ENCODE measurements around the gene ST6GALNAC5.

ST6GALNAC5 gene

GRCh38 chr1:76940571-76941335 lies 73.5 kb downstream of the ST6GALNAC5 start:
- no peak overlapping the region for H3K4me3 Mint-ChIP-seq
- H3K36me3 Mint-ChIP-seq (ENCODE audit: low read depth): no peaks in the 10 kb centered on the region
- H3K9me3 Mint-ChIP-seq: no peaks in the 10 kb centered on the region
- TF ChIP-seq, protein P1, sequence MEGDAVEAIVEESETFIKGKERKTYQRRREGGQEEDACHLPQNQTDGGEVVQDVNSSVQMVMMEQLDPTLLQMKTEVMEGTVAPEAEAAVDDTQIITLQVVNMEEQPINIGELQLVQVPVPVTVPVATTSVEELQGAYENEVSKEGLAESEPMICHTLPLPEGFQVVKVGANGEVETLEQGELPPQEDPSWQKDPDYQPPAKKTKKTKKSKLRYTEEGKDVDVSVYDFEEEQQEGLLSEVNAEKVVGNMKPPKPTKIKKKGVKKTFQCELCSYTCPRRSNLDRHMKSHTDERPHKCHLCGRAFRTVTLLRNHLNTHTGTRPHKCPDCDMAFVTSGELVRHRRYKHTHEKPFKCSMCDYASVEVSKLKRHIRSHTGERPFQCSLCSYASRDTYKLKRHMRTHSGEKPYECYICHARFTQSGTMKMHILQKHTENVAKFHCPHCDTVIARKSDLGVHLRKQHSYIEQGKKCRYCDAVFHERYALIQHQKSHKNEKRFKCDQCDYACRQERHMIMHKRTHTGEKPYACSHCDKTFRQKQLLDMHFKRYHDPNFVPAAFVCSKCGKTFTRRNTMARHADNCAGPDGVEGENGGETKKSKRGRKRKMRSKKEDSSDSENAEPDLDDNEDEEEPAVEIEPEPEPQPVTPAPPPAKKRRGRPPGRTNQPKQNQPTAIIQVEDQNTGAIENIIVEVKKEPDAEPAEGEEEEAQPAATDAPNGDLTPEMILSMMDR (IDR thresholded peaks at IDR 0.05; ENCODE audit: unreplicated experiment in 3 of 3): no peak
- peak overlapping the region in 2 of 3 experiments; percentile 10 to 15 for H3K27ac Mint-ChIP-seq
- H3K27me3 Mint-ChIP-seq (ENCODE audit: low read depth): no peaks in the 10 kb centered on the region
- H3K4me1 Mint-ChIP-seq: peaks cover 35% of the 10 kb centered on the region

- H3K27me3 Mint-ChIP-seq (ENCODE audit: low read depth): no peaks in the 10 kb centered on the region
- TF ChIP-seq, protein P1 (IDR thresholded peaks at IDR 0.05; ENCODE audit: unreplicated experiment in 3 of 3): no peak
- no peak overlapping the region for H3K27ac Mint-ChIP-seq
- H3K4me1 Mint-ChIP-seq: peaks cover 35% of the 10 kb centered on the region
- H3K36me3 Mint-ChIP-seq (ENCODE audit: low read depth): no peaks in the 10 kb centered on the region
- no peak overlapping the region for H3K4me3 Mint-ChIP-seq
- no peaks in the 10 kb centered on the region for H3K9me3 Mint-ChIP-seq
Observed at GRCh38 chr1:76942549-76942948, 75.3 kb downstream of the ST6GALNAC5 start.

GRCh38 chr1:76944942-76945341 lies 77.7 kb downstream of the ST6GALNAC5 start:
- H3K4me3 Mint-ChIP-seq: no peak overlapping the region
- H3K27ac Mint-ChIP-seq: no peak overlapping the region
- no peaks in the 10 kb centered on the region for H3K9me3 Mint-ChIP-seq
- peaks cover 19% of the 10 kb centered on the region for H3K4me1 Mint-ChIP-seq
- TF ChIP-seq, protein P1 (IDR thresholded peaks at IDR 0.05; ENCODE audit: unreplicated experiment in 3 of 3): no peak
- no peaks in the 10 kb centered on the region for H3K27me3 Mint-ChIP-seq (ENCODE audit: low read depth)
- no peaks in the 10 kb centered on the region for H3K36me3 Mint-ChIP-seq (ENCODE audit: low read depth)

- Mint-ChIP-seq H3K27ac (no peak overlapping the region), H3K4me3 (no peak overlapping the region), H3K27me3 (ENCODE audit: low read depth) (no peaks in the 10 kb centered on the region), H3K36me3 (ENCODE audit: low read depth) (no peaks in the 10 kb centered on the region), H3K4me1 (no peaks in the 10 kb centered on the region), H3K9me3 (no peaks in the 10 kb centered on the region)
- TF ChIP-seq, protein P1 (IDR thresholded peaks at IDR 0.05; ENCODE audit: unreplicated experiment in 3 of 3): no peak
Observed at GRCh38 chr1:76948846-76949245, 81.6 kb downstream of the ST6GALNAC5 start.

DNA sequence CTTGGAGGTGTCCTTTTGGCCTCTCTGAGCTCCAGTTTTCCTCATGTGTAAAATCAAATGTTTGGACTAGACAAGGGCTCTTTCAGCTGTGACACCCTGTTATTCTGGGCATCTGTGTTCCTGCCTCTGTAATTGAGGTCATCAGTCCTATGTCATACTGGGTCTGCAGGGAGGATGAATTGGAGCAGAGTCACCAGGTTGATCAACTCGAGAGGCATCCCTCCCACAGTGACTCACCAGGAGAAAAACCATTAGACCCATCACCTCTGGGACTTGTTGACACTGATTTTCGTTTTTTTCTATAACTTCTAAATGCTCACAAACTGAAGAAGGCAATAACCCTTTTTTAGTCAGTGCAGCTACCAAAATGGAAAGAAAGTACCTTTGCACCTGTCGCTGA lies 82.2 kb downstream of the ST6GALNAC5 start:
- H3K36me3 Mint-ChIP-seq (ENCODE audit: low read depth): no peaks in the 10 kb centered on the region
- no peak overlapping the region for H3K27ac Mint-ChIP-seq
- no peaks in the 10 kb centered on the region for H3K9me3 Mint-ChIP-seq
- TF ChIP-seq, protein P1 (IDR thresholded peaks at IDR 0.05; ENCODE audit: unreplicated experiment in 3 of 3): no peak
- H3K27me3 Mint-ChIP-seq (ENCODE audit: low read depth): no peaks in the 10 kb centered on the region
- H3K4me3 Mint-ChIP-seq: no peak overlapping the region
- no peaks in the 10 kb centered on the region for H3K4me1 Mint-ChIP-seq

GRCh38 chr1:76950306-76950705 lies 83.0 kb downstream of the ST6GALNAC5 start:
- no peak overlapping the region for H3K27ac Mint-ChIP-seq
- H3K9me3 Mint-ChIP-seq: no peaks in the 10 kb centered on the region
- TF ChIP-seq, protein P1 (IDR thresholded peaks at IDR 0.05; ENCODE audit: unreplicated experiment in 3 of 3): no peak
- H3K4me1 Mint-ChIP-seq: no peaks in the 10 kb centered on the region
- H3K36me3 Mint-ChIP-seq (ENCODE audit: low read depth): no peaks in the 10 kb centered on the region
- H3K27me3 Mint-ChIP-seq (ENCODE audit: low read depth): no peaks in the 10 kb centered on the region
- no peak overlapping the region for H3K4me3 Mint-ChIP-seq
